Mesenteric fat pad (tissue), 1 donor: ENCODE measurements around the gene ZNF540. TPM values are rescaled to one million over a fixed set of nuclear protein-coding genes. Genes with fewer than 3 reads are reported as not detected.

Experiments
- total RNA-seq: library from RNA; stranded (reverse); fragmentation: NEBNext Ultra II Directional; extraction: Animal tissue kit (Norgen Biotek cat#: 25700); gene quantifications from one replicate; pipeline ENCODE4 v1.2.1, GENCODE V29; 2021
- donor health status: DM: yes; HTN: yes; CAD: no.

Gene ZNF540
- total RNA-seq, 1 donor from 2014 or later: 1.8 TPM

Other genes starting within 250 kb of the ZNF540 start
- gene ZNF527, start 223.8 kb upstream of the ZNF540 start, total RNA-seq: 3.0 TPM
- gene ZNF569, start 127.4 kb upstream of the ZNF540 start, total RNA-seq: 5.7 TPM
- gene ZNF570, start 125.5 kb upstream of the ZNF540 start, total RNA-seq: 5.2 TPM
- 2.3 TPM for gene ZNF793, start 87.9 kb upstream of the ZNF540 start, total RNA-seq
- gene ZNF571, start 84 bp upstream of the ZNF540 start, total RNA-seq: 5.4 TPM
- 8.3 TPM for gene ZFP30, start 60.6 kb downstream of the ZNF540 start, total RNA-seq
- 2.8 TPM for gene ZNF607, start 124.9 kb downstream of the ZNF540 start, total RNA-seq
- gene ZNF573, start 184.7 kb downstream of the ZNF540 start, total RNA-seq: 12.1 TPM